Inferior parietal cortex (tissue), 1 donor: ENCODE measurements around the gene CALML6.
A peak's percentile ranks its signal among the peaks of the same experiment; 100 is the strongest.
"Not testable (repeated sequence)": the region's sequence is repeated elsewhere in the genome, so short reads cannot be mapped to it uniquely, and the experiment has no call there.

Experiments
- DNase-seq: peaks from one replicate; pipeline ENCODE4 v3.0.0-alpha.2; 2016; ENCODE audit errors: extremely low spot score

The CALML6 gene

GRCh38 chr1:1914971-1915692 is at the start of gene CALML6:
TSS of gene CALML6 (plus strand) at chr1:1915260. CDS start at chr1:1915281, 21 bp downstream.
- DNase-seq: no peak

- no peak for DNase-seq
These were observed 47.9 kb upstream of the CALML6 start for GRCh38 chr1:1867164-1867563.

GRCh38 chr1:1869469-1869868 is 45.6 kb upstream of the CALML6 start:
- no peak for DNase-seq

- no peak for DNase-seq
These were observed 42.6 kb upstream of the CALML6 start for GRCh38 chr1:1872329-1872994.

GRCh38 chr1:1873186-1873585 is 41.9 kb upstream of the CALML6 start:
- DNase-seq: no peak

- DNase-seq: no peak
These were observed 40.2 kb upstream of the CALML6 start for GRCh38 chr1:1874901-1875300.

- DNase-seq: no peak
These were observed 39.1 kb upstream of the CALML6 start for GRCh38 chr1:1875932-1876331.

GRCh38 chr1:1876335-1876930 is 38.6 kb upstream of the CALML6 start:
- no peak for DNase-seq

GRCh38 chr1:1877865-1878436 is 37.1 kb upstream of the CALML6 start:
- DNase-seq: no peak

GRCh38 chr1:1879942-1880341 is 35.1 kb upstream of the CALML6 start:
- no peak for DNase-seq

- DNase-seq: no peak
These were observed 34.3 kb upstream of the CALML6 start for GRCh38 chr1:1880617-1881312.

- DNase-seq: no peak
These were observed 33.3 kb upstream of the CALML6 start for GRCh38 chr1:1881727-1882126.

GRCh38 chr1:1883092-1883873 is 31.8 kb upstream of the CALML6 start:
- no peak for DNase-seq

GRCh38 chr1:1883890-1884289 is 31.2 kb upstream of the CALML6 start:
- not testable (repeated sequence) for DNase-seq

- DNase-seq: no peak
These were observed 25.8 kb upstream of the CALML6 start for GRCh38 chr1:1889090-1889750.

- DNase-seq: no peak
These were observed 25.1 kb upstream of the CALML6 start for GRCh38 chr1:1889847-1890505.

- peak; percentile 89 for DNase-seq
These were observed 24.3 kb upstream of the CALML6 start, which contains the start of gene GNB1 for GRCh38 chr1:1890506-1891348. TSS of gene GNB1 (minus strand) at chr1:1891087. CDS start at chr1:1825453, 65,634 bp downstream.

- DNase-seq: no peak
These were observed 23.5 kb upstream of the CALML6 start for GRCh38 chr1:1891349-1892078.
